Stimulated activated CD8-positive, alpha-beta memory T cell treated with anti-CD3 and anti-CD28 coated beads, Interleukin-2, amount 100 ng/mL, for 1 hour (primary cell): ENCODE measurements around the gene DCLK3.

ENCODE experiments used
- DNase-seq, 2 donors: peaks; one replicate each; pipeline ENCODE4 v3.0.0-alpha.2; 2020; ENCODE audit warnings: low read depth in 2 of 2

The DCLK3 gene

GRCh38 chr3:36763850-36764703 is at the start of gene DCLK3:
DCLK3 (minus strand) TSS chr3:36764553; CDS start chr3:36764263, 290 bp downstream.
- DNase-seq, result no peak

GRCh38 chr3:36813305-36813704 is 49.0 kb upstream of the DCLK3 start:
- no peak for DNase-seq

GRCh38 chr3:36812240-36812639 is 47.9 kb upstream of the DCLK3 start:
- DNase-seq, result no peak

- no peak for DNase-seq
These were observed 47.4 kb upstream of the DCLK3 start for GRCh38 chr3:36811768-36812167.

GRCh38 chr3:36804295-36805055 is 40.1 kb upstream of the DCLK3 start:
- no peak for DNase-seq

GRCh38 chr3:36803091-36803791 is 38.9 kb upstream of the DCLK3 start:
- DNase-seq, result no peak

GRCh38 chr3:36800533-36801116 is 36.3 kb upstream of the DCLK3 start:
- no peak for DNase-seq

GRCh38 chr3:36796881-36797280 is 32.5 kb upstream of the DCLK3 start:
- no peak for DNase-seq

GRCh38 chr3:36796161-36796560 is 31.8 kb upstream of the DCLK3 start:
- no peak for DNase-seq

- no peak for DNase-seq
These were observed 31.3 kb upstream of the DCLK3 start for GRCh38 chr3:36795622-36796021.

- DNase-seq, result no peak
These were observed 28.0 kb upstream of the DCLK3 start for GRCh38 chr3:36792342-36792741.

- no peak for DNase-seq
These were observed 26.4 kb upstream of the DCLK3 start for GRCh38 chr3:36790765-36791164.

- DNase-seq, result no peak
These were observed 22.9 kb upstream of the DCLK3 start for GRCh38 chr3:36786921-36787890.

- DNase-seq, result no peak
These were observed 19.8 kb upstream of the DCLK3 start for GRCh38 chr3:36784138-36784635.

GRCh38 chr3:36777424-36778218 is 13.3 kb upstream of the DCLK3 start:
- DNase-seq, result no peak

- DNase-seq, result no peak
These were observed 12.1 kb upstream of the DCLK3 start for GRCh38 chr3:36776436-36776835.

GRCh38 chr3:36774052-36774451 is 9.7 kb upstream of the DCLK3 start:
- DNase-seq, result no peak

GRCh38 chr3:36771931-36772330 is 7.6 kb upstream of the DCLK3 start:
- DNase-seq, result no peak

- DNase-seq, result no peak
These were observed 5.6 kb upstream of the DCLK3 start for GRCh38 chr3:36769926-36770325.

GRCh38 chr3:36765104-36765503 is 751 bp upstream of the DCLK3 start:
- no peak for DNase-seq
